NCI-H1048 (cell line): ENCODE measurements around the gene CROCC2.

ENCODE experiments used
- DNase-seq: peaks from one replicate; lab custom pipeline; 2025; lab: John Stamatoyannopoulos, UW

CROCC2 gene

GRCh38 chr2:241038374-241039180 is 132.4 kb downstream of the CROCC2 start:
- DNase-seq = no peak

DNA sequence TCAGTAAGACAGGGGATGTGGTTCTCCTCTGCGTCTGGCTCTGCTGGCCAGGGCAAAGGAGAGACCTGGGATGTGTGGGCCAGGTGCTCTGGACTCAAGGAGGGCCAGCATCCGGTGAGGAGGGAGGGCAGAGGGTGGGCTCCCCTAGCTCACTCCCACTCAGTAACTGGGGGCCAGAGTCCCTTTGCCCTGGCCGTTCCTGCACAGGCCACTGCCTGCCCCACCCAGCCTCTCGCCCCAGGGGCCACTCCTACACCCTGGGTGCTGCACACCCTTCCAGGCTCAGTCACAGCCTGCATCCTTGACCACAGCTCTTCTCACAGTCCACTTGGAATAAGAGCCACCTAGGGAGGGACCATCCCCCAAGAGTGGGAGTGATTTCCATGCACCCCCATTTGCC is 133.3 kb downstream of the CROCC2 start:
- no peak for DNase-seq

DNA sequence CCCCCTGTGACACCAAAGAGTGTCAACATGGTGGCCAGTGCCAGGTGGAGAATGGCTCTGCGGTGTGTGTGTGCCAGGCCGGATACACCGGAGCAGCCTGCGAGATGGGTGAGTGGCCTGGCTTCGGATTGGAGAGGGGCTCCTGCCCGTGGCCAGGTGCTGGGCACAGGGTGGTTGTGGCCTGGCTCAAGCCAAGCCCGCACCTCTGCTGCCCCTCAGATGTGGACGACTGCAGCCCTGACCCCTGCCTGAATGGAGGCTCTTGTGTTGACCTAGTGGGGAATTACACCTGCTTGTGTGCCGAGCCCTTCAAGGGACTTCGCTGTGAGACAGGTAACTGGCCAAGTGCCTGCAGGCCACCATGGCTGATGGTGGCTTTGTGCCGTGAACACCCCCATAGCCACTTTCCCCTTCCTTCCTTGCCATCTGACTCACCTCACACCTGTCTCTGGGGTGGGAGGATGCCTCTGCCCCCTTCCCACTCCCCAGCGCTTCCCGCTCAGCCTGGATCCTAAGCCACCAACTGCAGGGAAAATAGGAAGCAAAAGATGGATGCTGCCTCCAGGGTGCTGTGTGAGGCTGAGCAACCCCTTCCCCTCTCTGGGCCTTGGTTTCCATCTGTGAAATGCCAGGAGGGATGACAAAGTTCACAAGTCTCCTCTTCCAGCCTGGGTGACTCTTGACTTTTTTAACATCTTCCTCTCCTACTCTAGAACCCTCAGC is 134.1 kb downstream of the CROCC2 start:
- no peak for DNase-seq

DNA sequence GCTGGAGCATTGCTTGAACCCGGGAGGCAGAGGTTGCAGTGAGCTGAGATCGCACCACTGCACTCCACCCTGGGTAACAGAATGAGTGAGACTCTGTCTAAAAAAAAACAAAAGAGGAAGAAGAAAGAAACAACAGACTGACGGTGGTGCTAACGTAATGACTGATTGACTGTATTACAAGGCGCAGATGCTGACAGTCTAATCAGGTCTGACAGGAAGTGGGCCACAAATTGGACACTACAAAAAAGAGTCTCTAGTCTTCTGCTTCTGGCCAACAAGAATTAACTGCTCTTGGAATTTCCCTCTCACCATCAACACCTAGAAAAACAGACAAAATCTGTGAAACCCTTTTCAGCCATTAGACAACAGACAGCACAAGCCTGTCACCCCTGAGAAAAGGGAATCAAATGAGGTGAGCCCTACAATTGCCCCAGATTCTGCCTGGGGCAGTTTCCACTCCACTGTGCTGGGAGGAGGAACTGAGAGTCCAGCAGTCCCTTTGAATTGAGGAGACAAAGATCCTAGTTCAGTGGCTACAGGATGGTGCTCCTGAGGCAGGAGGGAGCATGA is 135.5 kb downstream of the CROCC2 start:
- DNase-seq = no peak
